ENCODE results near the gene GPSM1.

GPSM1 gene

DNA sequence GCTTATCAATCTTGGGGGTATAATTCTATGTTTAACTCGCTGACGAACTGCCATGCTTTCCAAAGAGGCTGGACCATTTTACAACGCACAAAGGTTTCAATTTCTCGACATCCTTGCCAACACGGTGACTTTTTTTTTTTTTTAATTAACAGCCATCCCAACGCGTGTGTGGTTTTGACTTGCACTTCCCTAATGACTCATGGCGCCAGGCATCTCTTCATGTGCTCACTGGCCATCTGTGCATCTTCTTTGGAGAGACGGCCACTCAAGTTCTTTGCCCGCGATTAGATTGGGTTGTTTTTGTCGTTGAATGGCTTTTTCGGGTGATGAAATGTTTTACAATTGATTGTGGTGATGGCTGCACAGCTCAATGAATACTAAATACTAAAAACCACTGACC, 58.7 kb downstream of the GPSM1 start:
- H3K4me3 ChIP-seq (ENCODE audit: low read depth, low read length) = no peak overlapping the region
- TF ChIP-seq CTCF (IDR thresholded peaks at IDR 0.05; ENCODE audit: insufficient read depth, low read length, missing control alignments) = no peak
- DNase-seq (ENCODE audit: low read depth, low spot score) = no peak
- POLR2A ChIA-PET = no interaction called here
- CTCF ChIA-PET = interaction anchor here (1.9 to 2.3 kb wide), 2 partner anchors 11 to 14 kb away, joined by 4 to 12 read pairs; partner anchors contain the start of gene SNAPC4

DNA sequence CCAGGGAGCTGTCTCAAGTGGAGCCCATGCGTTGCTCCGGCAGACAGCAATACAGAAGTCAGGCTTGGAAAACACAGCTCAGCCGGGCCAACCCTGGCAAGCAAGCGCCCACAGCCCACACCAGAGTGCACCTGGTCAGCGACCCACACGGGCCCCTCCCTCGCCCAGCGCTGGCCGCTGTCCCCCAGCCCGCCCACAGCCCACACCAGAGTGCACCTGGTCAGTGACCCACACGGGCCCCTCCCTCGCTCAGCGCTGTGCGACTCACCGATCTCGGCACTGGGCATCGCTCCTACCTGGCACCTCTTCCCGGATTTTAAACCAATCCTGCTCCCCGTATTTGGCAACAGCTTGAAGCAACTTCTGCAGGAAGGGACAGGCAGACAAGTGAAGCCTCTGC, 59.9 kb downstream of the GPSM1 start:
- CTCF ChIA-PET = interaction anchor here (1.2 to 3.7 kb wide), 3 partner anchors 10 to 75 kb away, joined by 4 to 18 read pairs (median 15); partner anchors contain the start of gene SNAPC4
- TF ChIP-seq CTCF (IDR thresholded peaks at IDR 0.05; ENCODE audit: insufficient read depth, low read length, missing control alignments) = no peak
- no peak for DNase-seq (ENCODE audit: low read depth, low spot score)
- POLR2A ChIA-PET = no interaction called here
- H3K4me3 ChIP-seq (ENCODE audit: low read depth, low read length) = no peak overlapping the region

DNA sequence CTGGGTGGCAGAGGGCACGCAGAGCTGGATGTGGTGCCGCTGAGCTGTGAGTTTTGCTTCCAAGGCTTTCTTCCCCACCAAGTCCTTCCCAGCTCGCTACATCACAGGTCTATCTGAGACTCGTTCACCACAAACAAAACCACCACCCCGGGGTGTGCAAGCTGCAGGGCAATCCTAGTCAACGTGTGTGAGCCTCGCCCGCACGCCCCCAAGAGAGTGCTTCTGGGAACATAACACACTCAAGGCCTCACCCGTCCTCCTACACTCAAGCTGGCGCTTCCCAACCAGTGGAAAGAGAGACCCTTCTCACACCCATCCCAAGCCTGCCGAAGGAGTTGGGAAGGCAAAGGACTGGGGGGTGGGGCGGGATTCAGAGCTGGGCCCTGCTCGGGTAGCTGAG, 62.1 kb downstream of the GPSM1 start:
- ChIA-PET CTCF (interaction anchor here (1.1 to 3.7 kb wide), 6 partner anchors 11 to 77 kb away, joined by 5 to 18 read pairs (median 12); partner anchors contain the start of gene SNAPC4), POLR2A (interaction anchor here (0.9 to 1.1 kb wide), 3 partner anchors 22 to 26 kb away, joined by 3 to 4 read pairs (median 4); no protein-coding TSS in a partner anchor)
- DNase-seq (ENCODE audit: low read depth, low spot score) = no peak

DNA sequence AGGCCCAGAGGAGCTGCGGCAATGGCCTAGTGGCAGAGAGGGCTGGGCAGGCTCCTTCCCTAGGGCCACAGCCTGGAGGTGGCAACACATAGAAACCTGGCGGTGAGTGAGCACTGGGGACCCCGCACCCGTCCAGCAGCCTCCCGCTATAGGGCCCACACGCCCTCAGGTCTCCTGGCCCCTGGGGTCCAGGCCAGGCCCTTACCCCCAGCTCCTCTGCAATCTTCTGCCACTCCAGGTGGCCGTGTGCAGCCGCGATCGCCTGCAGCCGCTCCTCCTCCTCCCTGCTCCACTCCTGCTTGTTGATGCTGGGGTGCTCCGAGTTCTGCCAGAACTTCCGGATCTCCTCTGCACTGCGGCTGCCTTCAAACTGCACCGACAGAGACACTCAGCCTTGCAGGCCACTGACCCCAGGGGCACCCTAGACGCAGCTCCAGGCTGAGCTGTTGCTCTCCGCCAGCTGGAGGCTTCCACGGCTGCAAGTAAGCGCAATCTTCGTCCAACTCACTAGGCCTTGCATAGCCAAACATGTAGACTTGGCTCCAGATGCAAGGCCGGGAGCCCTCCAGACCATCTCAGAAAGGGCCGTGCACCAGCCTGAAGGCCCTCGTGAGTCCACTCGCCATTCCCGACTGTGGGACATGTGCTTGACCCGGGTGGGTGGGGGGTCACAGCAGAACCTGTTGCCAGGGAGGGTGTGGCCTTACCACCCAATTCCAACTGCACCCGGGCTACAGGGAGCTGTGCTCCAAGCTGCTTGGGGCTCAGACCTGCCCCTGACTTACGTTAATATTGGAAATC, 64.6 kb downstream of the GPSM1 start:
- ChIA-PET CTCF (interaction anchor here (1.1 to 3.7 kb wide), 6 partner anchors 9 to 79 kb away, joined by 3 to 26 read pairs (median 6); partner anchors contain the start of genes DNLZ and SNAPC4), POLR2A (interaction anchor here (0.6 to 1.2 kb wide), 2 partner anchors 29 to 61 kb away, joined by 3 to 4 read pairs; no protein-coding TSS in a partner anchor)
- DNase-seq (ENCODE audit: low read depth, low spot score) = no peak
- TF ChIP-seq CTCF (IDR thresholded peaks at IDR 0.05; ENCODE audit: insufficient read depth, low read length, missing control alignments) = no peak
- no peak overlapping the region for H3K4me3 ChIP-seq (ENCODE audit: low read depth, low read length)

More for the DNA sequence above, 62.1 kb downstream of the GPSM1 start:
- TF ChIP-seq CTCF (IDR thresholded peaks at IDR 0.05; ENCODE audit: insufficient read depth, low read length, missing control alignments) = no peak
- no peak overlapping the region for H3K4me3 ChIP-seq (ENCODE audit: low read depth, low read length)

- POLR2A ChIA-PET = interaction anchor here (0.6 kb wide), 1 partner anchor 60 kb away, joined by 3 read pairs; no protein-coding TSS in a partner anchor
- no peak for TF ChIP-seq CTCF (IDR thresholded peaks at IDR 0.05; ENCODE audit: insufficient read depth, low read length, missing control alignments)
- CTCF ChIA-PET = interaction anchor here (1.1 to 3.7 kb wide), 5 partner anchors 8 to 80 kb away, joined by 3 to 26 read pairs (median 8); partner anchors contain the start of genes DNLZ and SNAPC4
- DNase-seq (ENCODE audit: low read depth, low spot score) = no peak
- no peak overlapping the region for H3K4me3 ChIP-seq (ENCODE audit: low read depth, low read length)
Observed at GRCh38 chr9:136392538-136393449, 65.5 kb downstream of the GPSM1 start.
